ENCODE results near the gene EMILIN1.

The EMILIN1 gene

DNA sequence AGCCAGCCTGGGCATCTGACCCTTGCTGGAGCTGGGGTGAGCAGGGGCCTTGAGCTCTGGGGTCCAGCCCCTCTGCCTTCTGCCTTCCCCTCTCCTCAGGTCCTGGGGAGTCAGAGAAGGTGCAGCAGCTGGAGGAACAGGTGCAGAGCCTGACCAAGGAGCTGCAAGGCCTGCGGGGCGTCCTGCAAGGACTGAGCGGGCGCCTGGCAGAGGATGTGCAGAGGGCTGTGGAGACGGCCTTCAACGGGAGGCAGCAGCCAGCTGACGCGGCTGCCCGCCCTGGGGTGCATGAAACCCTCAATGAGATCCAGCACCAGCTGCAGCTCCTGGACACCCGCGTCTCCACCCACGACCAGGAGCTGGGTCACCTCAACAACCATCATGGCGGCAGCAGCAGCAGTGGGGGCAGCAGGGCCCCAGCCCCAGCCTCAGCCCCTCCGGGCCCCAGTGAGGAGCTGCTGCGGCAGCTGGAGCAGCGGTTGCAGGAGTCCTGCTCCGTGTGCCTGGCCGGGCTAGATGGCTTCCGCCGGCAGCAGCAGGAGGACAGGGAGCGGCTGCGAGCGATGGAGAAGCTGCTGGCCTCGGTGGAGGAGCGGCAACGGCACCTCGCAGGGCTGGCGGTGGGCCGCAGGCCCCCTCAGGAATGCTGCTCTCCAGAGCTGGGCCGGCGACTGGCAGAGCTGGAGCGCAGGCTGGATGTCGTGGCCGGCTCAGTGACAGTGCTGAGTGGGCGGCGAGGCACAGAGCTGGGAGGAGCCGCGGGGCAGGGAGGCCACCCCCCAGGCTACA lies 3.8 kb downstream of the EMILIN1 start:
- DNase-seq (ENCODE audit: low read depth) = no peak

DNA sequence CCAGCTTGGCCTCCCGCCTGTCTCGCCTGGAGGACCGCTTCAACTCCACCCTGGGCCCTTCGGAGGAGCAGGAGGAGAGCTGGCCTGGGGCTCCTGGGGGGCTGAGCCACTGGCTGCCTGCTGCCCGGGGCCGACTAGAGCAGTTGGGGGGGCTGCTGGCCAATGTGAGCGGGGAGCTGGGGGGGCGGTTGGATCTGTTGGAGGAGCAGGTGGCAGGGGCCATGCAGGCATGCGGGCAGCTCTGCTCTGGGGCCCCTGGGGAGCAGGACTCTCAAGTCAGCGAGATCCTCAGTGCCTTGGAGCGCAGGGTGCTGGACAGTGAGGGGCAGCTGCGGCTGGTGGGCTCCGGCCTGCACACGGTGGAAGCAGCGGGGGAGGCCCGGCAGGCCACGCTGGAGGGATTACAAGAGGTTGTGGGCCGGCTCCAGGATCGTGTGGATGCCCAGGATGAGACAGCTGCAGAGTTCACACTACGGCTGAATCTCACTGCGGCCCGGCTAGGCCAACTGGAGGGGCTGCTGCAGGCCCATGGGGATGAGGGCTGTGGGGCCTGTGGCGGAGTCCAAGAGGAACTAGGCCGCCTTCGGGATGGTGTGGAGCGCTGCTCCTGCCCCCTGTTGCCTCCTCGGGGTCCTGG lies 4.5 kb downstream of the EMILIN1 start:
- DNase-seq (ENCODE audit: low read depth) = no peak

DNA sequence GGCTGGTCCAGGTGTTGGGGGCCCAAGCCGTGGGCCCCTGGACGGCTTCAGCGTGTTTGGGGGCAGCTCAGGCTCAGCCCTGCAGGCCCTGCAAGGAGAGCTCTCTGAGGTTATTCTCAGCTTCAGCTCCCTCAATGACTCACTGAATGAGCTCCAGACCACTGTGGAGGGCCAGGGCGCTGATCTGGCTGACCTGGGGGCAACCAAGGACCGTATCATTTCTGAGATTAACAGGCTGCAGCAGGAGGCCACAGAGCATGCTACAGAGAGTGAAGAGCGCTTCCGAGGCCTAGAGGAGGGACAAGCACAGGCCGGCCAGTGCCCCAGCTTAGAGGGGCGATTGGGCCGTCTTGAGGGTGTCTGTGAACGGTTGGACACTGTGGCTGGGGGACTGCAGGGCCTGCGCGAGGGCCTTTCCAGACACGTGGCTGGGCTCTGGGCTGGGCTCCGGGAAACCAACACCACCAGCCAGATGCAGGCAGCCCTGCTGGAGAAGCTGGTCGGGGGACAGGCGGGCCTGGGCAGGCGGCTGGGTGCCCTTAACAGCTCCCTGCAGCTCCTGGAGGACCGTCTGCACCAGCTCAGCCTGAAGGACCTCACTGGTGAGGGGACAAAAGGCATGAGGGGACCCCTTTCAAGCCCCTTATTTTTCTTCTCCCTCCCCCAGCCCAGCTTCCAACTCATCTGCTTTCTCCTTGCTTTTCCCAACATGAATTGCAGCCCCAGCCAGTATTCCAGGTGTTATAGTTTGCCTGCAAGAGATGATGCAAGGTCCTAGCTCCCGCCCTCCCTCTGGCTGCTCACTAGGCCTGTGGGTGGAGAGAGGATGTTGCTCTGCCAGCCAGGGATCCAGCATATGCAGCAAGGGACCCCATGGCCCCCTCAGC lies 5.2 kb downstream of the EMILIN1 start:
- DNase-seq (ENCODE audit: low read depth) = no peak

DNA sequence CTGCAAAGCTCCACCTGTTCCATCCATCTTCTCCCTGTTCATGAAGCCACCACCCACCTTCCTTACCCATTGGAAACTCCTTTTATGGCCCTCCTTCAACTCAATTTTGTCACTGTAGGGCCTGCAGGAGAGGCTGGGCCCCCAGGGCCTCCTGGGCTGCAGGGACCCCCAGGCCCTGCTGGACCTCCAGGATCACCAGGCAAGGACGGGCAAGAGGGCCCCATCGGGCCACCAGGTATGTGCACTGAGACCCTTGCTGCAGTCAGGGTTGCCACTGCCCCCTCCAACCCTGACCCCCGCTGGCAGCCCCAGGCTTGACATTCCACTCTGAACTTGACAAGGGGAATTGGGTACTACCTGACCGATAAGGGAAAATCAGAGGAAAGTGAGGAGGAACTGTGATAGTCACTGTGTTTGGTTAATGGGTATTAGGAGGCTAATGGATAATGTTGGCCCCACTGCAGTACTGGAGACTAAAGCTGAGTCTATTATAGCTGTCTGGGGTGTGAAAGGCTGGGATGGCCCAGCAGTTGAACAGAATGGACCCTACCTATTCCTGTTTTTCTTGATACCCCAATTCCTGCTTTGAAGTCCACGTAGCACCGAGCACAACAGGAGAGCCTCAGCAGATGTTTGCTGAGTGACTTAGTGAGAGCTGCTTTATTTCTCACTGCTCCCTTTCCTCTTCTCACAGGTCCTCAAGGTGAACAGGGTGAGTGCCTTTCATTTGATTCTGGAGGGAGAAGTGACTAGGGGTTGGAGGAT lies 6.1 kb downstream of the EMILIN1 start:
- no peak for DNase-seq (ENCODE audit: low read depth)

DNA sequence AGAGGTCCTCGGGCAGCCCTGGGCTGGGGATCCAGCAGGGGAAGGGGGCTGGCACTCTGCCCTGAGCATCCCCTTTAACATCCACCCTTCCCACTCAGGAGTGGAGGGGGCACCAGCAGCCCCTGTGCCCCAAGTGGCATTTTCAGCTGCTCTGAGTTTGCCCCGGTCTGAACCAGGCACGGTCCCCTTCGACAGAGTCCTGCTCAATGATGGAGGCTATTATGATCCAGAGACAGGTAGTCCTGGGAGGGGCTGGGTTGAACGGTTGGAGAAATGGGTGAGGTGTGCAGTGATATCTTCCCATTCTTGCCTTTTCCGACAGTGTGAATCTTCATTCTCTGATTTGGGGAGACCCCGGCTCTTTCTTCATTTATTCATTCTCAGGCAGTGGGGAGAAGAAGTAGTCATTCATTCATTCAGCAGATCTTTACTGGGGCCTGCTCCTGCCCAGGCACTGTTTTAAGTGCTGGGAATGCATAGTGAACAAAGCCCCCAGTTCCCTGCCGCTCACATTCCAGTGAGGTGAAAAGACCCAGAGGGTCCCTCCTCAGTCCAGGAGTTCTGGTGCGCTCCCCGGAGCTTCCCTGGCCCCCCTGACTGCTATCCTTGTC lies 6.8 kb downstream of the EMILIN1 start:
- no peak for DNase-seq (ENCODE audit: low read depth)

DNA sequence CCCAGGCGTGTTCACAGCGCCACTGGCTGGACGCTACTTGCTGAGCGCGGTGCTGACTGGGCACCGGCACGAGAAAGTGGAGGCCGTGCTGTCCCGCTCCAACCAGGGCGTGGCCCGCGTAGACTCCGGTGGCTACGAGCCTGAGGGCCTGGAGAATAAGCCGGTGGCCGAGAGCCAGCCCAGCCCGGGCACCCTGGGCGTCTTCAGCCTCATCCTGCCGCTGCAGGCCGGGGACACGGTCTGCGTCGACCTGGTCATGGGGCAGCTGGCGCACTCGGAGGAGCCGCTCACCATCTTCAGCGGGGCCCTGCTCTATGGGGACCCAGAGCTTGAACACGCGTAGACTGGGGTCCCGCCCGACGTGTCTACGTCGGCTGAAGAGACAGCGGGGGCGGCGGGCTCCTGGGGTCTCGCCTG lies 7.3 kb downstream of the EMILIN1 start:
- no peak for DNase-seq (ENCODE audit: low read depth)

DNA sequence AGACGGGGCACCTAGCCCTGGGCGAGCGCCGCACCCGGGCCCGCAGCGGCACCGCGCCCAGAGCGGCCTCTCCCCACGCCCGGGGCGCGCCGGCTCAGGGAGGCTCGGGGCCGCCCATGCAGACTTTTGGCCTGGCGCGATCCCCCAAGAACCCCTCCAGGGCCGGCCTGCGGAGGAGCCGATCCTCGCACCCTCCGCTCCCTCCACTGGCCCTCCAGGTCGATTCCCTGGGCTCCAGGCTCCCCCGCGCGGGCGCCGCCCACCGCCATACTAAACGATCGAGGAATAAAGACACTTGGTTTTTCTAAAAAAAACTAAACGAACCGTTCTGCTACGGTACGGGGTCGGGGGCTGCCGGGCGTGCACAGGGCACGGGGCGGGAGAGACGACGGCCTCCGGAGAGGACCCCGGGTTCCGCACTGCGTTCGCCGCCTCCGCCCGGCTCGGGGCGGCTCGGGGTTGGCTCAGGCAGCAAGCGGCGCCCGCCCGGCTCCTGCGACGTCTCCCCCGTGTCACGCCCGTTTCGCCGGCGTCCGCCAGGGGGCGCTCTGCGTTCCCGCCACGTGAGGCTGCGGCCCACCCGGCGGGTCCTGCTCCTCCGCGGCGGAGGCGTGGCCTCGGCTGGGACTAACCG lies 7.8 kb downstream of the EMILIN1 start:
- DNase-seq (ENCODE audit: low read depth) = peak; percentile 58

DNA sequence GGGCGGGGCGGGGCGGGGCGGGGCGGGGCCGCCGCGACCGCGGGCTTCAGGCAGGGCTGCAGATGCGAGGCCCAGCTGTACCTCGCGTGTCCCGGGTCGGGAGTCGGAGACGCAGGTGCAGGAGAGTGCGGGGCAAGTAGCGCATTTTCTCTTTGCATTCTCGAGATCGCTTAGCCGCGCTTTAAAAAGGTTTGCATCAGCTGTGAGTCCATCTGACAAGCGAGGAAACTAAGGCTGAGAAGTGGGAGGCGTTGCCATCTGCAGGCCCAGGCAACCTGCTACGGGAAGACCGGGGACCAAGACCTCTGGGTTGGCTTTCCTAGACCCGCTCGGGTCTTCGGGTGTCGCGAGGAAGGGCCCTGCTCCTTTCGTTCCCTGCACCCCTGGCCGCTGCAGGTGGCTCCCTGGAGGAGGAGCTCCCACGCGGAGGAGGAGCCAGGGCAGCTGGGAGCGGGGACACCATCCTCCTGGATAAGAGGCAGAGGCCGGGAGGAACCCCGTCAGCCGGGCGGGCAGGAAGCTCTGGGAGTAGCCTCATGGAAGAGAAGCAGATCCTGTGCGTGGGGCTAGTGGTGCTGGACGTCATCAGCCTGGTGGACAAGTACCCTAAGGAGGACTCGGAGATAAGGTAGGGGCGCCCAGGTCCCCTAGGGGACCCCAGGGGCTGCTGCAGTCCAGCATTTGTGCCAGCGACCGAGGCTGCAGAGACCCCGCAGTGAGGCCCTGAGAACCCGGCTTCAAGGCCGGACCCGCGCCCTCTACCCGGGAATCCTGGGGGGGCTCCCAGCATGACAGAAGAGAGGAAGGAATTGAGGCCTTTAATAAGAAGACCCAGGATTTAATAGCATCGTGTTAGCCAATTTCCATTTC lies 8.5 kb downstream of the EMILIN1 start, which contains the start of gene KHK:
Gene KHK, plus strand, starts transcription at position 49 of the 870 bp plus-strand sequence. Its CDS starts 488 bp downstream, at position 537.
- DNase-seq (ENCODE audit: low read depth) = no peak

DNA sequence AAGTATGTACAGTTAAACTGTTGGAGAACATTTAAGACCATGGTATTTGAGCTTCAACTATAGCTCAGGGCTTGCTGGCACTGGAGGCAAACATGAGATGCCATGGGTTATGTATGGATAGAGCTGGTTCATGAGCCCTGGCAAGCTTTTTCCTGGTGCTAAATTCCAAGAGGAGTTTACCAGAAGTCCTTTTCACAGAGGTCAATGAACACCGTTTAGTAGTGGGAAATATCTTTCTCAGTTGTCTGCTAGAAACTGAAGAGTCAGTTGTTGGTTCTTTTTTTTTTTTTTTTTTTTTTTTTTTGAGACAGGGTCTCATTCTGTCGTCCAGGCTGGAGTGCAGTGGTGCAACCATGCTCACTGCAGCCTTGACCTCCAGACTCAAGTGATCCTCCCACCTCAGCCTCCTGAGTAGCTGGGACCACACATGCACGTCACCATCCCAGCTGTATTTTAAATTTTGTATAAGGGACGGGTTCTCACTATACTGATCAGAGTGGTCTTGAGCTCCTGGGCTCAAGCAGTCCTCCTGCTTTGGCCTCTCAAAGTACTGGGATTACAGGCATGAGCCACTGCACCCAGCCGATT lies 9.5 kb downstream of the EMILIN1 start:
- no peak for DNase-seq (ENCODE audit: low read depth)

DNA sequence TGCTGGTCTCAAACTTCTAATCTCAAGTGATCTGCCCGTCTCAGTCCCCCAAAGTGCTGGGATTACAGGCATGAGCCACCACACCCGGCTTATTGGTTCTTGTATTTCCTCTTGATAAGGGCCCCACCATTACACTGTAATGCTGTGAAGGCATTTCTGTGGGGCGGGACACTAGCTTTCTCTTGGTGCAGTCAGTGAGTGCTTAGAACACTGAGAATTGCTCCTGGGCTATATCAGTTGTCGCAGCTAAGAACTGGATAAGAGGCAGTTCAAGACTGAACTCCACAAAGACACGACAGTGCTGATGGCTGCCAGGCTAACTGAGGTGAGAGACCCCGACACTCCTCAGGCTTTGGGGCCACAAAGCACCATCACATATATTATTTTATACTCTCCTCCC lies 10.2 kb downstream of the EMILIN1 start:
- no peak for DNase-seq (ENCODE audit: low read depth)

DNA sequence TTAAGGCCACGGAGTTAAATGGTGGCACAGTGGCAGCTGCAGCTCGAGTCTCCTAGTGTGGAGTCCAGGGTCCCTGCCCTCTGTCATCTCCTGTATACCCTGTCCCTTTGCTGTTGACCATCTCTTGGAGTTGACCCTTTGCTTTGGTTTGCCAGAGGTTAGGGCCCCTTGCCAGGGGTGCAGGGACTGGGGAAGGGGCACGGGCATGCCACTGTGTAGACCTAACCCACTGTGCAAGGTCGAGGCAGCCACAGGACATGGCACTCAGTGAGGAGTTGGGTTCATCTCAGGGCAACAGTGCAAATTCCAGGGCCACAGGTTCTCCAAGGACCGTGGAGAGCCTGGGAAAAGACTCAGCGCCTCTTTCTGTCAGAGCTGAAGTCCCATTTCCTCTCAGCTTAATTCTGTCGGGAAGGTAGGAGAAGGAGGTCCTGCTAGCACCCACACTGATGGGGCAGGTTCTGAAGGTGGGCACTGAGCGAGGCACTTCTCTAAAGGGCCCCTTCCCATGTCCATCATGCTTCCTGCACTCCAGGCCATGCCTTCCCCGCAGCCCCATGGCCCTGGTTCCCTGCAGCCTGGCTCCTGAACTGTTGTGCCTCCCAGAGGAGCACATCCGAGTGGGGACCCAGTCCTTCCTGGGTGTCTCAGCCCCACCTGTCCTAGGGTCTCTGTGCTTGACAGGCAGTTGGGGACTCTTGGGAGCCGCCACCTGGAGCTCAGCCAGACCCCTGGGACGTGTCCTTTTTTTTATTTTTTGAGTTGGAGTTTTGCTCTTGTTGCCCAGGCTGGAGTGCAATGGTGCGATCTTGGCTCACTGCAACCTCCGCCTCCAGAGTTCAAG lies 10.9 kb downstream of the EMILIN1 start:
- DNase-seq (ENCODE audit: low read depth) = no peak

DNA sequence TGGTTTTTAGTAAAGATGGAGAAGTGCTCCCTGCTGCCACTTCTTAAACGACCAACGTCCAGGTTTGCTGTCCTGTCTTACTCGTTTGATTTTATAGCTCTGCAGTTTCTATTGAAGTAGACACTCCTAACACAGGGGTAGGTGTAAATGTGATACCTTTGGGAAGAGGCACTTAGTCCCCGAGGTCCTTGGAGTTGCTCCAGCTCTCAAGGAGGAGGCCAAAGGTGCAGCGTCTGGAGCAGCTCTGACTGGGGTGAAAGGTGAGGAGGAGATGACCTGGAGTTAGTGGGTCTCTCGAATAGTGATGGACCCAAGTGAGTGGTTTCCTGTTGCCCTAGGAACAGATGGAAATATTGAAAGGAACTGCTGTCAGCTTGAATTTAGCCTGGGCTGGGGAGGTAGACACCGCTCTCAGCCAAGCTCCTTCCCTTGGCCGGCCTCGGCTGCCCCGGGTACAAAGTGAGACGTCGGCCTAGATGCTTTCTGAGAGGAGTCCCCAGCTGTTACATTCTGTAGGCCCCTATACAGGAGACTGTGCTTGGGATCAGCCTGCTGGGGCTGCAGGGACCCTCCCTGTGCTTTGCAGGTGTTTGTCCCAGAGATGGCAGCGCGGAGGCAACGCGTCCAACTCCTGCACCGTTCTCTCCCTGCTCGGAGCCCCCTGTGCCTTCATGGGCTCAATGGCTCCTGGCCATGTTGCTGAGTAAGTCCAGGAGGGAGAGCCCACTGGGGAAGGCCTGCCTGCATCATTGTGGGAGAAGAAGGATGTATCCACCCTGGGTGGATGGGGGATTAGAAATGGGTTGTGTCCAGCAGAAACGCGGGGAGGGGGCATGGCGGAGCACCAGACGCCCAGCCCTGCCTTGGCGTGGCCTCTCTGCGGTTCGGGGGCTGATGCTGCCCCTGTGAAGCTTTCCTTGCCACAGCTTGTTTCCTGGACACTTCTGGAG lies 13.6 kb downstream of the EMILIN1 start:
- no peak for DNase-seq (ENCODE audit: low read depth)

DNA sequence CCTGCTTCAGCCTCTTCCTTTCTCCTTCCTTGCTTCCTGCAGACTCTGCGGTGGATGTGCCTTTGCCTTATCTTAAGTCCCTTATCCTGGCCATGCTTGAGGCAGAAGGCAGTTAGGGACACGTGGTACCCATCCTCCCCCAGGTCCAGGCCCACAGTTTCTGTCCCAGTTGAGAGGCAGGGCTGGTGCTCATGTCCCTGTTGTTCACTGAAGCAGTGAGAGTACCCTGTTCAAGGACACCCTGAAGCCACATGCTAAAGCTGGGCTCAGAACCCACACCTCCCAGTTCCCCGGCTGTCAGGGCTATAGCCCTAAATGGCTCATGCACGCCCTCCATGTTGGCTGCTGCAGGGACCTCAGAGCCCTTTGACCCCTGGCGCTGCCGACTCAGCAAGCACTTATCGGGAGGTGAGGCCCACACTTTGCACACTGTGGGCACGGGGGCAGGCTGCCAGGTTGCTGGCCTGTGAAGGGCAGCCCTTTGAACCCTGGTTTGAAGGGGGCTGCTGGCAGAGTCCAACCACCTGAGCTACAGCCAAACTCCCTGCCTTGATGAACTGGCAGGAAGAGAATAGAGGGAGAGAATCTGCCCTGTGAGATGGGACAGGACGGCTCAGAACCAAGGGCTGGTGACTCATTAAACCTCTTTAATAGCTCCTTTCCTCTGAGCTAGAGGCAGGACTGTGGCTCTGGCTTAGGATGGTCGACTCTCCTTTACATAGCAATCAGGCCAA lies 14.4 kb downstream of the EMILIN1 start:
- DNase-seq (ENCODE audit: low read depth) = no peak

DNA sequence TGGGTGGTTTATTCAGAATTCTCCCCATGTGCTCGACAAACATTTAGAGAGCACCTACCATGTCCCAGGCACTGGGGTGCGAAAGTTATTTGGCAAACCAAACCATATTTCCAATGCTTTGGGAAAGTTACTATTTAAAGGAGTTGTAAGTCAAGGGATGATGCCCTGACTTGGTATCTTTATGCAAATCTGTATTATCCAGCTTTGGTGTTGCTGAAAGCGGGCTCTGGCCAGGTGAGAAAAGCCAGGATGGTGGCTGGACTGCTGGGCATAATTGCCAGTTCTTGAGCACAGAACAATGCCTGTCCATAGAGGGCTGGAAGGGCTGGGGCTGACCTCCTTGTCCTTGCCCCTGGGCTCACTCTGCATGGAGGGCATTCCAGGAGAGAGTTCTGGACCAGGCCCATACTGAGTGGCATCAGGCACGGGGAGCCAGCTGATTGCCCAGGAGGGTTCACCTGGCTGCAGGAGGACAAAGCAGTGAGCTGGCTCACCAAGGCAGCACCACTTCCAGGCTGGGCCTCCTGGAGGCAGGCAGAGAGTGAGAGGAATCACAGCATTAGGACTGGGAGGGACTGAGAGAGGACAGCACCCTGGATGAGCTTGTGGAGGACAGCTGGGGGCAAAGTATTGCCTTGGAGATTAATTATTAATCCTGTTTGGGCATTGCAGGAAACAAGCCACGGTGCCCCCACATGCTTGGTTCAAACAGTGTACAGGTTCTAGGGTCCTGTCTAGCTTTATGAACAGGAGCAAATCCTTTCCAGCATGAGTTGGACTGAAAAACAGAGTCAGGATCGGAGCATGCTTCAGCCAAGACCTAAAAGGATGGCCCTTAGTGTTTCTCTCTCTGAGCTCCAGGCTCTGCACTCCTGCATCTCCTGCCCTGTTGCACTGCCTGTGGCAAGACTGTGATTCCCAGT lies 15.3 kb downstream of the EMILIN1 start:
- DNase-seq (ENCODE audit: low read depth) = no peak

DNA sequence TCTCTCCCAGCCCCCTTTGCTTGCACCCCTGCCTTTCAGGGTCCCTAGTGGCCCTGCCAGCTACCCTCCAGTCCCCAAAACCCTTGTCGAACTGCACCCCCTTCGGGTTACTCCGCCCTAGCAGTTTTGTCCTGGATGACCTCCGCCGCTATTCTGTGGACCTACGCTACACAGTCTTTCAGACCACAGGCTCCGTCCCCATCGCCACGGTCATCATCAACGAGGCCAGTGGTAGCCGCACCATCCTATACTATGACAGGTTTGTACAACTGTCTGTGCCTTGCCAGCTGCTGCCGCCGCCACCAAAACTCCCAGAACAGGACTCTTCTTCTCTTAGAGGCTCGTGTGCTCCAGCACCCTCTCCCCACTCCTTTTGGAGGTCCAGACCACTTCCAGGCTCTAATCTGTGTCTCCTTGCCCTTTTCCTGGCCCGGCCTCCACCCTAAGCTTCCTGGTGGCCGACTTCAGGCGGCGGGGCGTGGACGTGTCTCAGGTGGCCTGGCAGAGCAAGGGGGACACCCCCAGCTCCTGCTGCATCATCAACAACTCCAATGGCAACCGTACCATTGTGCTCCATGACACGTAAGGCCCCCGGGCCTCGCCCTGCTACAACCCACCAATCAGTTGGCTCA lies 16.1 kb downstream of the EMILIN1 start:
- no peak for DNase-seq (ENCODE audit: low read depth)
